ENCODE results near the gene ZNF248. TPM values are rescaled to one million over a fixed set of nuclear protein-coding genes. Genes with fewer than 3 reads are reported as not detected.

ZNF248 gene
- total RNA-seq, 2 experiments from 2014 or later, result 13.4 to 16.0 TPM

DNA sequence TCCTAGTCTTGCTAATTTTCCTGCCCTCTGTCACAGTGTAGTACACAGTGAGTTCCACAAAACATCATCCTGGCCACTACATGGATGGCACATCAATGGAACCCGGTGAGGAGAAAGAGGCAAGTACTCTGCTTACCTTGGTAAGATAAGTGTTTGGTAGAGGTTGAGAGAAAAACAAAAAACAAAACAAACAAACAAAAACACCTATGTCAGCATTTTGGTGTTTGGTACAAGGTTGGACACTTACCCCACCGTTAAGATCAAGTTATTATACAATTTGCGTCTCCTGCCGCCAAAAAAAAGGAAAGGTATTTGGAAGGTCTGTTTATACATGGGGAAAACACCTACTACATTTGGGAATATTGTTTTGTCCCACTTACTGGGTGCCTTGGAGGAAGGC is 72.7 kb downstream of the ZNF248 start:
- no peaks in the 10 kb centered on the region for H3K36me3 ChIP-seq (ENCODE audit: insufficient read depth, low read length)
- no peak overlapping the region for H3K4me2 ChIP-seq (ENCODE audit: low read length)
- no peaks in the 10 kb centered on the region for H4K20me1 ChIP-seq (ENCODE audit: insufficient read depth, low read length)
- H3K4me3 ChIP-seq (ENCODE audit: low read depth, low read length, poor library complexity, severe bottlenecking), result no peak overlapping the region
- H3K9me3 ChIP-seq (ENCODE audit: low read length), result no peaks in the 10 kb centered on the region
- no peak overlapping the region for H2AFZ ChIP-seq (ENCODE audit: low read length)
- no peak for DNase-seq (ENCODE audit: low spot score)
- no peak overlapping the region for H3K27ac ChIP-seq (ENCODE audit: low read depth, low read length, poor library complexity, severe bottlenecking)
- no peaks in the 10 kb centered on the region for H3K4me1 ChIP-seq (ENCODE audit: insufficient read depth, low read length, poor library complexity, severe bottlenecking)
- ChIA-PET CTCF (ENCODE audit: unreplicated experiment) (no interaction called here), POLR2A (no interaction called here)
- no peaks in the 10 kb centered on the region for H3K9me2 ChIP-seq (ENCODE audit: insufficient read depth, low read length)
- H3K79me2 ChIP-seq (ENCODE audit: insufficient read depth, low read depth, low read length), result no peaks in the 10 kb centered on the region
- intact Hi-C loops (cut with micrococcal nuclease; ENCODE audit: unreplicated experiment), result no loop called here
- BruUV-seq (replicated peaks), result no TSS peak
- TF ChIP-seq, protein P1, sequence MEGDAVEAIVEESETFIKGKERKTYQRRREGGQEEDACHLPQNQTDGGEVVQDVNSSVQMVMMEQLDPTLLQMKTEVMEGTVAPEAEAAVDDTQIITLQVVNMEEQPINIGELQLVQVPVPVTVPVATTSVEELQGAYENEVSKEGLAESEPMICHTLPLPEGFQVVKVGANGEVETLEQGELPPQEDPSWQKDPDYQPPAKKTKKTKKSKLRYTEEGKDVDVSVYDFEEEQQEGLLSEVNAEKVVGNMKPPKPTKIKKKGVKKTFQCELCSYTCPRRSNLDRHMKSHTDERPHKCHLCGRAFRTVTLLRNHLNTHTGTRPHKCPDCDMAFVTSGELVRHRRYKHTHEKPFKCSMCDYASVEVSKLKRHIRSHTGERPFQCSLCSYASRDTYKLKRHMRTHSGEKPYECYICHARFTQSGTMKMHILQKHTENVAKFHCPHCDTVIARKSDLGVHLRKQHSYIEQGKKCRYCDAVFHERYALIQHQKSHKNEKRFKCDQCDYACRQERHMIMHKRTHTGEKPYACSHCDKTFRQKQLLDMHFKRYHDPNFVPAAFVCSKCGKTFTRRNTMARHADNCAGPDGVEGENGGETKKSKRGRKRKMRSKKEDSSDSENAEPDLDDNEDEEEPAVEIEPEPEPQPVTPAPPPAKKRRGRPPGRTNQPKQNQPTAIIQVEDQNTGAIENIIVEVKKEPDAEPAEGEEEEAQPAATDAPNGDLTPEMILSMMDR (conservative IDR thresholded peaks at IDR 0.05; ENCODE audit: low read length), result no peak
- no peak for TF ChIP-seq EZH2phosphoT487 (IDR thresholded peaks at IDR 0.05; ENCODE audit: borderline replicate concordance, low read depth, low read length)

DNA sequence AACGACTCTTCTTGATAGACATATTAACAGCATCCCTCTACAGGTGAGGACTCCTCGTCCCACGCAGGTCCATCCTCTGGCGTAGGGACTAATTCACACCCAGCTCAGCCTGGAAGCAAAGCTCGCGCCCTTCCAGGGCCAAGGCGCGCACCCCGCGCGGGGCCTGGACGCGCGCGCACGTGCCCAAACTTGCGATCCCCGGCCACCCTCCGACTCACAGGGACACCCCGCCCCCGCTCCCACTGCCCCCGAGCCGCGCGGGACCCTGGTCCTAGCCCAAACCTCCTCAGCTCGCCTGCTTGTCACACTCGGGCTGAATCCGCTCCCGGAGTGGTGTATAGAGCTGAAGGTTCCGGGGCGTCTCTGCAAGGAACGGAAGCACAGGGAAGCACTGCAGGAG is 76.9 kb downstream of the ZNF248 start:
- no peak for DNase-seq (ENCODE audit: low spot score)
- no peak for TF ChIP-seq EZH2phosphoT487 (IDR thresholded peaks at IDR 0.05; ENCODE audit: borderline replicate concordance, low read depth, low read length)
- TF ChIP-seq, protein P1 (conservative IDR thresholded peaks at IDR 0.05; ENCODE audit: low read length), result no peak
- H3K27ac ChIP-seq (ENCODE audit: low read depth, low read length, poor library complexity, severe bottlenecking), result no peak overlapping the region
- intact Hi-C loops (cut with micrococcal nuclease; ENCODE audit: unreplicated experiment), result no loop called here
- H3K4me1 ChIP-seq (ENCODE audit: insufficient read depth, low read length, poor library complexity, severe bottlenecking), result no peaks in the 10 kb centered on the region
- CTCF ChIA-PET (ENCODE audit: unreplicated experiment), result no interaction called here
- POLR2A ChIA-PET, result no interaction called here
- H3K9me3 ChIP-seq (ENCODE audit: low read length), result no peaks in the 10 kb centered on the region
- no peaks in the 10 kb centered on the region for H3K79me2 ChIP-seq (ENCODE audit: insufficient read depth, low read depth, low read length)
- H3K9me2 ChIP-seq (ENCODE audit: insufficient read depth, low read length), result no peaks in the 10 kb centered on the region
- no peak overlapping the region for H2AFZ ChIP-seq (ENCODE audit: low read length)
- BruUV-seq (replicated peaks), result no TSS peak
- H4K20me1 ChIP-seq (ENCODE audit: insufficient read depth, low read length), result no peaks in the 10 kb centered on the region
- no peak overlapping the region for H3K4me3 ChIP-seq (ENCODE audit: low read depth, low read length, poor library complexity, severe bottlenecking)
- H3K4me2 ChIP-seq (ENCODE audit: low read length), result no peak overlapping the region
- H3K36me3 ChIP-seq (ENCODE audit: insufficient read depth, low read length), result no peaks in the 10 kb centered on the region

DNA sequence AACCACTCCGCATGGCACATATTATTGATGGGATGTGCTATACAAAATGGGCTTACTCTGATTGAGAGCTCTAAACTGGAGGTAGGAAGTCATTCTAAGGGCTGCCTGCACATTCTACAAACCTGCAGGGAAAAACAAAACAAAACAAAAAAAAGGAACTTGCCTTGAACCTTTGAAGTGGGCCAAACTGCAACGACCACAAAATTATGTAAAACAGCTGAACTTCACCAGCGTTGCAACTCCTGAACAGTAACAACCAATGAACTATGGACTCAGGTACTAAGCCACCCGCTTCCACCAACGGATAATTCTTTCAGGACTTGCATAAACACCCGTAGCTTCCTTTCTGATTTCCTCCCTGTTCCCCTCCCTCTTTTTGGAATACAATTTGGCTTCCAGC is 80.4 kb downstream of the ZNF248 start:
- Histone ChIP-seq H3K9me3 (ENCODE audit: low read length) (no peaks in the 10 kb centered on the region), H4K20me1 (ENCODE audit: insufficient read depth, low read length) (no peaks in the 10 kb centered on the region), H3K27ac (ENCODE audit: low read depth, low read length, poor library complexity, severe bottlenecking) (no peak overlapping the region), H3K4me3 (ENCODE audit: low read depth, low read length, poor library complexity, severe bottlenecking) (no peak overlapping the region), H3K9me2 (ENCODE audit: insufficient read depth, low read length) (no peaks in the 10 kb centered on the region), H2AFZ (ENCODE audit: low read length) (no peak overlapping the region), H3K79me2 (ENCODE audit: insufficient read depth, low read depth, low read length) (no peaks in the 10 kb centered on the region), H3K36me3 (ENCODE audit: insufficient read depth, low read length) (no peaks in the 10 kb centered on the region), H3K4me1 (ENCODE audit: insufficient read depth, low read length, poor library complexity, severe bottlenecking) (no peaks in the 10 kb centered on the region), H3K4me2 (ENCODE audit: low read length) (no peak overlapping the region)
- BruUV-seq (replicated peaks), result no TSS peak
- no peak for DNase-seq (ENCODE audit: low spot score)
- ChIA-PET CTCF (ENCODE audit: unreplicated experiment) (no interaction called here), POLR2A (interaction anchor here (0.7 kb wide), 1 partner anchor 620 kb away, joined by 6 read pairs; no protein-coding TSS in a partner anchor)
- TF ChIP-seq, protein P1 (conservative IDR thresholded peaks at IDR 0.05; ENCODE audit: low read length), result no peak
- TF ChIP-seq EZH2phosphoT487 (IDR thresholded peaks at IDR 0.05; ENCODE audit: borderline replicate concordance, low read depth, low read length), result no peak
- intact Hi-C loops (cut with micrococcal nuclease; ENCODE audit: unreplicated experiment), result no loop called here

All from OCI-LY7 (cell line).